Transverse colon (tissue), 4 donors: ENCODE data around the gene RAB43.

Source experiments
- POLR2A ChIP-seq: fragments of 450-650 bp; IDR thresholded peaks from one replicate; pipeline ENCODE4 v1.6.1; 2016; ENCODE audit warnings: antibody characterized with exemption, mild to moderate bottlenecking, moderate library complexity
- POLR2AphosphoS5 ChIP-seq, 3 donors: sonication (generic); formaldehyde crosslinking; IDR thresholded peaks; one replicate each; pipeline ENCODE4 v1.6.1; 2016; ENCODE audit warnings: antibody characterized with exemption in 3 of 3
- TF ChIP-seq, protein P1 (sequence below), 5 experiments: fragments of 200-600 bp in 3 of 5; fragments of 450-650 bp in 2 of 5; sonication (generic) in 3 of 5; IDR thresholded peaks; 1 replicate in 2 of 5; 2 replicates in 3 of 5; pipeline ENCODE4 v1.5.1; 2016 to 2017; ENCODE audit warnings: antibody characterized with exemption in 5 of 5, inconsistent platforms in 3 of 5, mild to moderate bottlenecking in 2 of 5, moderate library complexity in 1 of 5

DNA sequence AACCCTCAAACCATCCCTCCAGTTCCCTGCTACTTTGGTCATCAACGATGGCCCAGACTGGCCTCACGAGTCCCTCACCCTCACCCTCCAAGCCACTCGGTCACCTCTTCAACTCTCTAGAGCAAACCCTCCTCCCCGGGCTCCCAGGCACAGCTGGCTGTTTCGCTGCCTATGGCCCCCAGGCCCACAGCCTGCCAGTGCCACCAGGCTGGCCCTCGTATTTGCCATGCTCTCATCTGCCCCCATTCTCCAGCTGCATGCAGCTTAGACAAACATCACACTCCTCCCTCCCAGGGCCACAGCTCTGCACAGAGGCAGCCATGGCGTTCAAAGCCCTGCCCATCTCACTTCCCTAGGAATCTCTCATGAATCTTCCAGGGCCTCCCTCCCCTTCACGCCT lies 13.8 kb downstream of the RAB43 start:
- TF ChIP-seq, protein P1, sequence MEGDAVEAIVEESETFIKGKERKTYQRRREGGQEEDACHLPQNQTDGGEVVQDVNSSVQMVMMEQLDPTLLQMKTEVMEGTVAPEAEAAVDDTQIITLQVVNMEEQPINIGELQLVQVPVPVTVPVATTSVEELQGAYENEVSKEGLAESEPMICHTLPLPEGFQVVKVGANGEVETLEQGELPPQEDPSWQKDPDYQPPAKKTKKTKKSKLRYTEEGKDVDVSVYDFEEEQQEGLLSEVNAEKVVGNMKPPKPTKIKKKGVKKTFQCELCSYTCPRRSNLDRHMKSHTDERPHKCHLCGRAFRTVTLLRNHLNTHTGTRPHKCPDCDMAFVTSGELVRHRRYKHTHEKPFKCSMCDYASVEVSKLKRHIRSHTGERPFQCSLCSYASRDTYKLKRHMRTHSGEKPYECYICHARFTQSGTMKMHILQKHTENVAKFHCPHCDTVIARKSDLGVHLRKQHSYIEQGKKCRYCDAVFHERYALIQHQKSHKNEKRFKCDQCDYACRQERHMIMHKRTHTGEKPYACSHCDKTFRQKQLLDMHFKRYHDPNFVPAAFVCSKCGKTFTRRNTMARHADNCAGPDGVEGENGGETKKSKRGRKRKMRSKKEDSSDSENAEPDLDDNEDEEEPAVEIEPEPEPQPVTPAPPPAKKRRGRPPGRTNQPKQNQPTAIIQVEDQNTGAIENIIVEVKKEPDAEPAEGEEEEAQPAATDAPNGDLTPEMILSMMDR (IDR thresholded peaks at IDR 0.05): no peak
- no peak for TF ChIP-seq POLR2AphosphoS5 (IDR thresholded peaks at IDR 0.05)
- no peak for TF ChIP-seq POLR2A
